Skin of body (tissue), 2 donors: ENCODE data around the gene GEMIN7. TPM values are rescaled to one million over a fixed set of nuclear protein-coding genes. Genes with fewer than 3 reads are reported as not detected.

Experiments
- DNase-seq: peaks from one replicate; lab custom pipeline; 2025; lab: John Stamatoyannopoulos, UW
- total RNA-seq: library from RNA; depleted of rRNA; stranded (reverse); fragments of >200 nt; gene quantifications from one replicate; pipeline ENCODE4 v1.2.3, GENCODE V29; 2014

The GEMIN7 gene
- total RNA-seq, 1 donor from 2014 or later = 10.0 TPM

GRCh38 chr19:45059258-45059965, 19.6 kb upstream of the GEMIN7 start:
- no peak for DNase-seq

GRCh38 chr19:45061965-45062364, 17.1 kb upstream of the GEMIN7 start:
- DNase-seq = no peak

- no peak for DNase-seq
Measured at GRCh38 chr19:45063851-45064801, 14.9 kb upstream of the GEMIN7 start.

GRCh38 chr19:45066921-45067661, 12.0 kb upstream of the GEMIN7 start:
- DNase-seq = no peak

GRCh38 chr19:45068041-45068440, 11.0 kb upstream of the GEMIN7 start:
- no peak for DNase-seq

GRCh38 chr19:45069056-45069455, 10.0 kb upstream of the GEMIN7 start:
- DNase-seq = no peak

- no peak for DNase-seq
Measured at GRCh38 chr19:45070214-45070613, 8.8 kb upstream of the GEMIN7 start.

GRCh38 chr19:45070861-45071544, 8.1 kb upstream of the GEMIN7 start:
- no peak for DNase-seq

- DNase-seq = no peak
Measured at GRCh38 chr19:45071545-45071938, 7.5 kb upstream of the GEMIN7 start.

GRCh38 chr19:45071969-45072790, 6.9 kb upstream of the GEMIN7 start:
- DNase-seq = no peak

- DNase-seq = no peak
Measured at GRCh38 chr19:45074744-45075300, 4.2 kb upstream of the GEMIN7 start.

GRCh38 chr19:45075301-45076028, 3.6 kb upstream of the GEMIN7 start:
- DNase-seq = no peak

- DNase-seq = no peak
Measured at GRCh38 chr19:45076029-45076850, 2.8 kb upstream of the GEMIN7 start, which contains the start of gene ZNF296. ZNF296 (minus strand) TSS chr19:45076478; CDS start chr19:45076373, 105 bp downstream.

GRCh38 chr19:45076851-45077730, 2.0 kb upstream of the GEMIN7 start:
- DNase-seq = no peak

- DNase-seq = no peak
Measured at GRCh38 chr19:45078390-45079062, 534 bp upstream of the GEMIN7 start.

- no peak for DNase-seq
Measured at GRCh38 chr19:45079911-45080370, 881 bp downstream of the GEMIN7 start.

- no peak for DNase-seq
Measured at GRCh38 chr19:45082170-45082569, 3.1 kb downstream of the GEMIN7 start.
